ENCODE data around the gene ARID1B.

ARID1B gene

GRCh38 chr6:157030755-157031154, 253.6 kb downstream of the ARID1B start:
- ChIA-PET POLR2A (no interaction called here), CTCF (interaction anchor here (0.6 kb wide), 1 partner anchor 37 kb away, joined by 3 read pairs; no protein-coding TSS in a partner anchor)
- no peak overlapping the region for H3K4me3 ChIP-seq (ENCODE audit: low read depth, low read length)
- no peaks in the 10 kb centered on the region for H3K4me1 ChIP-seq (ENCODE audit: control insufficient read depth, insufficient read depth, low read length)
- no peak overlapping the region for H3K27ac ChIP-seq (ENCODE audit: extremely low read depth, low read depth, low read length)
- H3K36me3 ChIP-seq (ENCODE audit: control insufficient read depth in 2 of 2, insufficient read depth in 1 of 2, low read length in 2 of 2), result no peaks in the 10 kb centered on the region
- no peak for TF ChIP-seq SALL2 (tag by site-specific recombination; IDR thresholded peaks at IDR 0.05; ENCODE audit: borderline replicate concordance)
- TF ChIP-seq ZNF26 (tag by site-specific recombination; IDR thresholded peaks at IDR 0.05), result no peak
- no peak for TF ChIP-seq ZNF501 (tag by site-specific recombination; IDR thresholded peaks at IDR 0.05)
- TF ChIP-seq HOXA7 (CRISPR knock-in tag; IDR thresholded peaks at IDR 0.05; ENCODE audit: borderline replicate concordance), result no peak
- TF ChIP-seq CTCF (tag by site-specific recombination; IDR thresholded peaks at IDR 0.05), result no peak
- TF ChIP-seq ZNF423 (tag by site-specific recombination; IDR thresholded peaks at IDR 0.05), result no peak
- TF ChIP-seq ZFP41 (tag by site-specific recombination; IDR thresholded peaks at IDR 0.05; ENCODE audit: borderline replicate concordance), result no peak
- no peak for TF ChIP-seq ZNF174 (tag by site-specific recombination; IDR thresholded peaks at IDR 0.05)
- no peak for TF ChIP-seq ZNF473 (tag by site-specific recombination; IDR thresholded peaks at IDR 0.05)
- TF ChIP-seq YY1 (tag by site-specific recombination; IDR thresholded peaks at IDR 0.05), result no peak
- no peak for TF ChIP-seq ZNF610 (tag by site-specific recombination; IDR thresholded peaks at IDR 0.05; ENCODE audit: borderline replicate concordance)
- TF ChIP-seq ZNF623 (tag by site-specific recombination; IDR thresholded peaks at IDR 0.05), result no peak
- no peak for TF ChIP-seq ZEB2 (tag by site-specific recombination; IDR thresholded peaks at IDR 0.05)
- H3K9me3 ChIP-seq (ENCODE audit: control insufficient read depth, insufficient read depth, low read depth, low read length), result no peaks in the 10 kb centered on the region

GRCh38 chr6:157032923-157033322, 255.7 kb downstream of the ARID1B start:
- H3K9me3 ChIP-seq (ENCODE audit: control insufficient read depth, insufficient read depth, low read depth, low read length), result no peaks in the 10 kb centered on the region
- H3K36me3 ChIP-seq (ENCODE audit: control insufficient read depth in 2 of 2, insufficient read depth in 1 of 2, low read length in 2 of 2), result no peaks in the 10 kb centered on the region
- no peak for TF ChIP-seq ZNF19 (tag by site-specific recombination; IDR thresholded peaks at IDR 0.05; ENCODE audit: low read depth)
- TF ChIP-seq OVOL3 (tag by site-specific recombination; IDR thresholded peaks at IDR 0.05), result no peak
- no peak for TF ChIP-seq ZNF221 (tag by site-specific recombination; IDR thresholded peaks at IDR 0.05; ENCODE audit: borderline replicate concordance)
- TF ChIP-seq ZNF214 (tag by site-specific recombination; IDR thresholded peaks at IDR 0.05; ENCODE audit: borderline replicate concordance), result no peak
- TF ChIP-seq ZNF530 (tag by site-specific recombination; IDR thresholded peaks at IDR 0.05; ENCODE audit: low read depth), result no peak
- TF ChIP-seq ZBTB17 (tag by site-specific recombination; IDR thresholded peaks at IDR 0.05), result no peak
- TF ChIP-seq ZNF16 (tag by site-specific recombination; IDR thresholded peaks at IDR 0.05; ENCODE audit: low read depth), result no peak
- ChIA-PET CTCF (interaction anchor here (3.3 to 4.3 kb wide), 2 partner anchors 12 to 152 kb away, joined by 20 to 66 read pairs; no protein-coding TSS in a partner anchor), POLR2A (no interaction called here)
- H3K4me3 ChIP-seq (ENCODE audit: low read depth, low read length), result no peak overlapping the region
- H3K4me1 ChIP-seq (ENCODE audit: control insufficient read depth, insufficient read depth, low read length), result no peaks in the 10 kb centered on the region
- H3K27ac ChIP-seq (ENCODE audit: extremely low read depth, low read depth, low read length), result no peak overlapping the region

All from HEK293 (cell line).